ENCODE results near the gene ZNF536. TPM values are rescaled to one million over a fixed set of nuclear protein-coding genes. Genes with fewer than 3 reads are reported as not detected.

ZNF536 gene
- total RNA-seq, 1 experiment from 2014 or later, result 0.35 TPM

- no peak for TF ChIP-seq FOXK1 (CRISPR knock-in tag; IDR thresholded peaks at IDR 0.05)
- no peak for TF ChIP-seq AR (CRISPR knock-in tag; IDR thresholded peaks at IDR 0.05)
- TF ChIP-seq CREB1 (CRISPR knock-in tag; IDR thresholded peaks at IDR 0.05), result no peak
- no peak for TF ChIP-seq ZNF512 (CRISPR knock-in tag; IDR thresholded peaks at IDR 0.05; ENCODE audit: borderline replicate concordance)
- TF ChIP-seq HMGA2 (CRISPR knock-in tag; IDR thresholded peaks at IDR 0.05), result no peak
- no peak for TF ChIP-seq GTF2I (CRISPR knock-in tag; conservative IDR thresholded peaks at IDR 0.05)
- no peak for TF ChIP-seq ZNF317 (CRISPR knock-in tag; IDR thresholded peaks at IDR 0.05; ENCODE audit: borderline replicate concordance, low read depth)
- TF ChIP-seq E2F5 (CRISPR knock-in tag; IDR thresholded peaks at IDR 0.05), result no peak
Observed at GRCh38 chr19:30356951-30357579, 15.1 kb upstream of the ZNF536 start (continued).

- no peaks in the 10 kb centered on the region; the same call in 1 of the 2 replicates for H3K27me3 Mint-ChIP-seq (ENCODE audit: low read depth)
- CTCF ChIA-PET, result interaction anchor here (1.5 kb wide), 1 partner anchor 312 kb away, joined by 3 read pairs; no protein-coding TSS in a partner anchor
- peaks cover 26% of the 10 kb centered on the region for H3K4me1 Mint-ChIP-seq
- H3K9me3 Mint-ChIP-seq, result 0 out of 2 replicates have a peak, but pooled peaks cover 5% of the 10 kb centered on the region
- DNase-seq (ENCODE audit: low spot score) (no peak), ATAC-seq (no peak)
- POLR2A ChIA-PET, result no interaction called here
- TF ChIP-seq EMX1 (CRISPR knock-in tag; IDR thresholded peaks at IDR 0.05), result no peak
- no peak for TF ChIP-seq PRRX2 (CRISPR knock-in tag; IDR thresholded peaks at IDR 0.05)
- no peak for TF ChIP-seq OVOL2 (CRISPR knock-in tag; IDR thresholded peaks at IDR 0.05; ENCODE audit: borderline replicate concordance)
- TF ChIP-seq KAT7 (CRISPR knock-in tag; IDR thresholded peaks at IDR 0.05; ENCODE audit: borderline replicate concordance), result no peak
- TF ChIP-seq RELA (CRISPR knock-in tag; IDR thresholded peaks at IDR 0.05; ENCODE audit: borderline replicate concordance), result no peak
- no peak for TF ChIP-seq CBFB (CRISPR knock-in tag; IDR thresholded peaks at IDR 0.05; ENCODE audit: low read depth)
- TF ChIP-seq ZNF396 (CRISPR knock-in tag; IDR thresholded peaks at IDR 0.05; ENCODE audit: borderline replicate concordance), result no peak
- no peak for TF ChIP-seq FOXK1 (CRISPR knock-in tag; IDR thresholded peaks at IDR 0.05)
- no peak overlapping the region for H3K27ac Mint-ChIP-seq
- no peak overlapping the region for H3K4me3 Mint-ChIP-seq
- H3K36me3 Mint-ChIP-seq, result no peaks in the 10 kb centered on the region
Observed at GRCh38 chr19:30357580-30357954, 14.6 kb upstream of the ZNF536 start.

GRCh38 chr19:30358319-30358718 is 13.9 kb upstream of the ZNF536 start:
- Mint-ChIP-seq H3K4me1 (peaks cover 21% of the 10 kb centered on the region), H3K27me3 (ENCODE audit: low read depth) (no peaks in the 10 kb centered on the region; the same call in 1 of the 2 replicates), H3K4me3 (no peak overlapping the region), H3K36me3 (no peaks in the 10 kb centered on the region), H3K27ac (no peak overlapping the region), H3K9me3 (0 out of 2 replicates have a peak, but pooled peaks cover 5% of the 10 kb centered on the region)
- ChIA-PET CTCF (no interaction called here), POLR2A (no interaction called here)
- DNase-seq (ENCODE audit: low spot score) (no peak), ATAC-seq (no peak)
- TF ChIP-seq ATF6 (CRISPR knock-in tag; IDR thresholded peaks at IDR 0.05) (no peak), ZNF232 (CRISPR knock-in tag; IDR thresholded peaks at IDR 0.05) (no peak), PREB (CRISPR knock-in tag; IDR thresholded peaks at IDR 0.05; ENCODE audit: borderline replicate concordance) (no peak), CTCF (IDR thresholded peaks at IDR 0.05) (no peak), ZNF423 (CRISPR knock-in tag; IDR thresholded peaks at IDR 0.05) (no peak), NR2C2 (CRISPR knock-in tag; IDR thresholded peaks at IDR 0.05) (no peak), ATF1 (CRISPR knock-in tag; IDR thresholded peaks at IDR 0.05) (no peak), NFE2L1 (CRISPR knock-in tag; IDR thresholded peaks at IDR 0.05) (no peak), FOXJ3 (CRISPR knock-in tag; IDR thresholded peaks at IDR 0.05; ENCODE audit: borderline replicate concordance) (no peak)
